Measurements from ENCODE around the gene EPB41L2.

Gene EPB41L2

DNA sequence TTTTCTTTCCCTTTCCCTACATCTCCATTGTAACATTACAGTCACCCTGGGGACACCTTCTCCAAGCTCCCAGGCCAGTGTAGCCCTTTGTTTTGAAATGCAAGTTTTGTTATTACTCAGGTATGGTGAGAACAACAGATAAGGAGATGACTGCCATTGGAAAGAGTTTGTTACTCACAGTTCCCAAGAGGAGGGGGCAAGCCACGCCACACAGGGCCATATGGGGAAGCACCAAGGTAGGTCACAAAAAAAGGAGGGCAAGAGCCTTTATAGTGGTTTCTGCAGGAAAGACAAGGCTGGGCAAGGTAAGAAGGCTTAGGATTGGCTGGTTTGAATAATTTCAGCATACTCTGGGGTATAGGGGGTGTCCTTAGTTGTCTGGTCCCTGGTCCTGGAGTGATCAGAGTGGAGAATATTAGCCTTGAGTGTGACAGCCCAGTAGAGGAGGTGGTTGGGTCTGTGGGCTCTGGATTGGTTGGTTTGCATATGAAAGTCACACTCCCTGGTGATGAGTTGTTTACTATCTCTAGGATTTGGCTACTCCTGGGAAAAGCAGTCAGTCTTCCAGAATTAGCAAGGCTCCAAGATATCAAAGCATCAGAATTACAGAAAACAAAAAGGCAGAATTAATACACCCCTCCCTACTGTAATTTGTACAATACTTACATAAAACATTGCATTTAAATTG is 268.9 kb downstream of the EPB41L2 start:
- TF ChIP-seq SIN3A (IDR thresholded peaks at IDR 0.05; ENCODE audit: borderline replicate concordance, insufficient read depth, low read length) (no peak), FOXP2 (optimal IDR thresholded peaks at IDR 0.05; ENCODE audit: borderline replicate concordance, extremely low read depth, extremely low read length, insufficient read depth) (no peak)
